Measurements from ENCODE around the gene KIAA1549. TPM values are rescaled to one million over a fixed set of nuclear protein-coding genes. Genes with fewer than 3 reads are reported as not detected.
A peak's percentile ranks its signal among the peaks of the same experiment; 100 is the strongest.

Gene KIAA1549
- total RNA-seq, 1 donor: 3.3 TPM

- H3K4me3 ChIP-seq (ENCODE audit: insufficient read depth, low read length): no peak overlapping the region
- DNase-seq (ENCODE audit: insufficient read length, low spot score, missing footprints): no peak
Measured at GRCh38 chr7:138987686-138988085, 6.5 kb upstream of the KIAA1549 start.

GRCh38 chr7:138982204-138982623 is 1.0 kb upstream of the KIAA1549 start:
- no peaks in the 10 kb centered on the region for H3K36me3 ChIP-seq (ENCODE audit: insufficient read depth, low read length)
- DNase-seq (ENCODE audit: insufficient read length, low spot score, missing footprints): no peak
- peaks cover 15% of the 10 kb centered on the region for H4K20me1 ChIP-seq (ENCODE audit: insufficient read depth, low read length)
- H3K4me1 ChIP-seq (ENCODE audit: insufficient read depth, low read length): peaks cover 13% of the 10 kb centered on the region
- no peaks in the 10 kb centered on the region for H3K9me3 ChIP-seq (ENCODE audit: low read depth, low read length)
- H3K27me3 ChIP-seq (ENCODE audit: insufficient read depth, low read length): no peaks in the 10 kb centered on the region
- no peak overlapping the region for H3K27ac ChIP-seq (ENCODE audit: low read depth, low read length)
- peak overlapping the region; percentile 75 for H3K4me3 ChIP-seq (ENCODE audit: insufficient read depth, low read length)
- H2AFZ ChIP-seq (ENCODE audit: low read length): peak overlapping the region; percentile 86
- peaks cover 17% of the 10 kb centered on the region for H3K79me2 ChIP-seq (ENCODE audit: insufficient read depth, low read length)
- peak overlapping the region; percentile 80 for H3K4me2 ChIP-seq (ENCODE audit: insufficient read depth, low read length)
- no peak for TF ChIP-seq CTCF (IDR thresholded peaks at IDR 0.05; ENCODE audit: extremely low read depth, low read depth, low read length)

More at GRCh38 chr7:138987686-138988085, 6.5 kb upstream of the KIAA1549 start:
- no peaks in the 10 kb centered on the region for H3K27me3 ChIP-seq (ENCODE audit: insufficient read depth, low read length)
- H2AFZ ChIP-seq (ENCODE audit: low read length): no peak overlapping the region
- H3K27ac ChIP-seq (ENCODE audit: low read depth, low read length): no peak overlapping the region
- no peaks in the 10 kb centered on the region for H3K36me3 ChIP-seq (ENCODE audit: insufficient read depth, low read length)
- H3K79me2 ChIP-seq (ENCODE audit: insufficient read depth, low read length): no peaks in the 10 kb centered on the region
- H3K4me1 ChIP-seq (ENCODE audit: insufficient read depth, low read length): peaks cover 16% of the 10 kb centered on the region
- no peak for TF ChIP-seq CTCF (IDR thresholded peaks at IDR 0.05; ENCODE audit: extremely low read depth, low read depth, low read length)
- peaks cover 3% of the 10 kb centered on the region for H3K9me3 ChIP-seq (ENCODE audit: low read depth, low read length)
- H4K20me1 ChIP-seq (ENCODE audit: insufficient read depth, low read length): no peaks in the 10 kb centered on the region
- H3K4me2 ChIP-seq (ENCODE audit: insufficient read depth, low read length): no peak overlapping the region

- Histone ChIP-seq H3K36me3 (ENCODE audit: insufficient read depth, low read length) (no peaks in the 10 kb centered on the region), H3K4me3 (ENCODE audit: insufficient read depth, low read length) (peak overlapping the region; percentile 75), H4K20me1 (ENCODE audit: insufficient read depth, low read length) (peaks cover 20% of the 10 kb centered on the region), H3K79me2 (ENCODE audit: insufficient read depth, low read length) (peaks cover 17% of the 10 kb centered on the region), H2AFZ (ENCODE audit: low read length) (peak overlapping the region; percentile 86), H3K4me1 (ENCODE audit: insufficient read depth, low read length) (peaks cover 9% of the 10 kb centered on the region), H3K9me3 (ENCODE audit: low read depth, low read length) (no peaks in the 10 kb centered on the region), H3K4me2 (ENCODE audit: insufficient read depth, low read length) (peak overlapping the region; percentile 89), H3K27me3 (ENCODE audit: insufficient read depth, low read length) (no peaks in the 10 kb centered on the region), H3K27ac (ENCODE audit: low read depth, low read length) (no peak overlapping the region)
- DNase-seq (ENCODE audit: insufficient read length, low spot score, missing footprints): no peak
- TF ChIP-seq CTCF (IDR thresholded peaks at IDR 0.05; ENCODE audit: extremely low read depth, low read depth, low read length): no peak
Measured at GRCh38 chr7:138980563-138981291, 462 bp downstream of the KIAA1549 start.

- Histone ChIP-seq H3K27me3 (ENCODE audit: insufficient read depth, low read length) (no peaks in the 10 kb centered on the region), H2AFZ (ENCODE audit: low read length) (peak overlapping the region; percentile 86)
Measured at GRCh38 chr7:138979988-138980562, 1.1 kb downstream of the KIAA1549 start.

More at GRCh38 chr7:138979988-138980562, 1.1 kb downstream of the KIAA1549 start:
- H3K79me2 ChIP-seq (ENCODE audit: insufficient read depth, low read length): peaks cover 22% of the 10 kb centered on the region
- H3K4me1 ChIP-seq (ENCODE audit: insufficient read depth, low read length): peaks cover 9% of the 10 kb centered on the region
- no peaks in the 10 kb centered on the region for H3K9me3 ChIP-seq (ENCODE audit: low read depth, low read length)
- no peak for DNase-seq (ENCODE audit: insufficient read length, low spot score, missing footprints)
- H4K20me1 ChIP-seq (ENCODE audit: insufficient read depth, low read length): peaks cover 20% of the 10 kb centered on the region
- no peak overlapping the region for H3K27ac ChIP-seq (ENCODE audit: low read depth, low read length)
- no peaks in the 10 kb centered on the region for H3K36me3 ChIP-seq (ENCODE audit: insufficient read depth, low read length)
- peak overlapping the region; percentile 75 for H3K4me3 ChIP-seq (ENCODE audit: insufficient read depth, low read length)
- no peak for TF ChIP-seq CTCF (IDR thresholded peaks at IDR 0.05; ENCODE audit: extremely low read depth, low read depth, low read length)
- peak overlapping the region; percentile 89 for H3K4me2 ChIP-seq (ENCODE audit: insufficient read depth, low read length)

Data from osteoblast (primary cell).